HG03135 (cell line): Measurements from ENCODE around the gene SETD3.
A peak's percentile ranks its signal among the peaks of the same experiment; 100 is the strongest.

Experiments used
- ATAC-seq: cut with Tn5 transposase; IDR thresholded peaks from one replicate; pipeline ENCODE4 v1.9.1; 2021; ENCODE audit warnings: mild to moderate bottlenecking, moderate library complexity; ENCODE audit not compliant: unreplicated experiment

SETD3 gene

GRCh38 chr14:99497894-99498293 lies 17.2 kb upstream of the SETD3 start:
- no peak for ATAC-seq

GRCh38 chr14:99497341-99497740 lies 16.7 kb upstream of the SETD3 start:
- no peak for ATAC-seq

- no peak for ATAC-seq
Observed at GRCh38 chr14:99484106-99484505, 3.4 kb upstream of the SETD3 start.

GRCh38 chr14:99481745-99482099 lies 1.1 kb upstream of the SETD3 start:
- ATAC-seq, result no peak

- peak; percentile 90 for ATAC-seq
Observed at GRCh38 chr14:99480917-99481744, 472 bp upstream of the SETD3 start, which contains the start of gene CCNK. Gene CCNK, plus strand, starts transcription at chr14:99481409. Its CDS starts 11,269 bp downstream, at chr14:99492678.

GRCh38 chr14:99479160-99479905 lies 1.3 kb downstream of the SETD3 start:
- ATAC-seq, result no peak

GRCh38 chr14:99478128-99478527 lies 2.5 kb downstream of the SETD3 start:
- ATAC-seq, result no peak

GRCh38 chr14:99476864-99477263 lies 3.8 kb downstream of the SETD3 start:
- ATAC-seq, result no peak

- ATAC-seq, result no peak
Observed at GRCh38 chr14:99475660-99476059, 5.0 kb downstream of the SETD3 start.

- no peak for ATAC-seq
Observed at GRCh38 chr14:99475179-99475578, 5.5 kb downstream of the SETD3 start.

- no peak for ATAC-seq
Observed at GRCh38 chr14:99473458-99473857, 7.2 kb downstream of the SETD3 start.

GRCh38 chr14:99472937-99473336 lies 7.7 kb downstream of the SETD3 start:
- no peak for ATAC-seq

- no peak for ATAC-seq
Observed at GRCh38 chr14:99471731-99472130, 8.9 kb downstream of the SETD3 start.

GRCh38 chr14:99468836-99469592 lies 11.6 kb downstream of the SETD3 start:
- ATAC-seq, result no peak

GRCh38 chr14:99468081-99468480 lies 12.6 kb downstream of the SETD3 start:
- no peak for ATAC-seq

GRCh38 chr14:99467336-99468078 lies 13.2 kb downstream of the SETD3 start:
- ATAC-seq, result no peak

GRCh38 chr14:99466758-99467157 lies 13.9 kb downstream of the SETD3 start:
- no peak for ATAC-seq

GRCh38 chr14:99465288-99465687 lies 15.4 kb downstream of the SETD3 start:
- no peak for ATAC-seq

- no peak for ATAC-seq
Observed at GRCh38 chr14:99463974-99464373, 16.7 kb downstream of the SETD3 start.

- ATAC-seq, result no peak
Observed at GRCh38 chr14:99462210-99462609, 18.4 kb downstream of the SETD3 start.
